ENCODE data around the gene SLC3A2.

The SLC3A2 gene

DNA sequence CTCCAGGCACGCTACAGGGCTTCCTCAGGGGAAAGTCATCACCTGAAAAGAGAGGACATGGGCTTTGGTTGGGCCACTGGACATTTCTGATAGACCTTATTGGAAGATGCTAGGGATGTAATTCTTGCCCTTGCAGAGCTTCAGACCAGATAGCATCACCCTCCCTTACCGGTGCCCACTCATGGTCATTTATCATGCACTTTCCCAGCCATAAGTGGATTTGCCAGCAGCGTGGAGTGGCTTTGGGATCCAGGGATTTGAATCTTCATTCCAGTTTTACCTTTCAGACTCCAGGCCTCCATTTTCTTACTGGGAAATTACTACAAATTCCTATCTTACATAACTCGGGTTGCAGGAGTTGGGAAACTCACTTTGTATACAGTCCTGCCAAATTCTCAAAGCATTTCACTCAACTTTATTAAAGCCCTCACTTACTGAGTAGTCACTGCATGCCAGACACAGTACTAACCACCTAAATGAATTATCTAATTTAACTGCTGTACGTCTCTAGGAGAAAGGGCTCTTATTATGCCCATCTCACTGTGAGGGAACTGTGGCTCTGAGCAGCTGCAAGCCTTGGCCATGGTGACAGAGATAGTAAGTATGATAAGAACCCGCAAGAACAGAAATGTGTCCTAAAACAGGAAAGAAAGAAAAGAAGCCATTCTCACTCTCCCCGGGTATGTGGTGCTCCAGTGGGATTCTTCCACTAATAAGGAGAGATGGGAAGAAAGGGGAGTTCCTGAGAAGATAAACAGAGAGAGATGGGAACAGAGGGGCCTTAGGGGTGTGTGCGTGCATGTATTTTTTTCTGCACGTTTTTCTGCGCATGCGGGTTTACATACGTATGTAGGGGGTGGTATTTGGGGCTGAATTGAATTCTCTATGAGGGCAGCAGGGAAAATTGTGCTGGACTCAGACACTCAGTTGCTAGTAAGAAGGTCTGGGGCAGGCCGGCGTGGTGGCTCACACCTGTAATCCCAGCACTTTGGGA is 30.7 kb downstream of the SLC3A2 start:
- DNase-seq (ENCODE audit: low read depth): no peak

DNA sequence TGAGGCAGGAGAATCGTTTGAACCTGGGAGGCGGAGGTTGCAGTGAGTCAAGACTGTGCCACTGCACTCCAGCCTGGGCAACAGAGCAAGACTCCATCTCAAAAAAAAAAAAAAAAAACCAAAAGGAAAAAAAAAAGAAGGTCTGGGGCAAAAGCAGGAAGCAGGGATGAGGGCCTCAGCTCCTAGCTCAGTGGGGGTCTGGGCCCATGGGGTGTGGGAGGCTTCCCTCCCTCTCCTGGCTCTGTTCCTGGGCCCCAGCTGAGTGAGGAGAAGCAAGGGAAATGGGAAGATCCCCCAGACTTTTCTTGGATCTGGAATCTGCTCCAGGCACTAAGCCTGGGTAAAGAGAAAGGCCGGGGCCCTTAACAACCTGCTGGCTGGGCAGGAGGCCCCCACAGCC is 31.6 kb downstream of the SLC3A2 start:
- no peak for DNase-seq (ENCODE audit: low read depth)

DNA sequence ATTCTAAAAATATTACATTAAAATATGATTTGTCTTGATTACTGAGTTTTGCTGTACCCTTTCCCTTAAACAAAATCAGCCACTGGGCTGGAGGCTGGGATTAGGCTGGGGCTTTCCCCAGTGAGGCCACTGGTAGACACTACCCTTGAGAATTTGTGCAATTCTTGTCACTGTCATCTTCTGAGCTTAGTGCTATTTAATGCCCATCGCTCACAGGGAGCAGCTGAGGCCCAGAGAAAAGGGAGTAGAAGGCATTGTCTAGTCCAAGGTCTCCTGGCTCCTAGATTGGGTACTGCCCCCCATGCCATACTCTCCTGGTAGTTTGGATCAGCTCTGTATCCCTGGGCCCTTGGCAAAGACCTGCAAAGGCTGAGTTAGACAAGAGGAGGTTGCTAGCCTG is 33.7 kb downstream of the SLC3A2 start:
- DNase-seq (ENCODE audit: low read depth): no peak

DNA sequence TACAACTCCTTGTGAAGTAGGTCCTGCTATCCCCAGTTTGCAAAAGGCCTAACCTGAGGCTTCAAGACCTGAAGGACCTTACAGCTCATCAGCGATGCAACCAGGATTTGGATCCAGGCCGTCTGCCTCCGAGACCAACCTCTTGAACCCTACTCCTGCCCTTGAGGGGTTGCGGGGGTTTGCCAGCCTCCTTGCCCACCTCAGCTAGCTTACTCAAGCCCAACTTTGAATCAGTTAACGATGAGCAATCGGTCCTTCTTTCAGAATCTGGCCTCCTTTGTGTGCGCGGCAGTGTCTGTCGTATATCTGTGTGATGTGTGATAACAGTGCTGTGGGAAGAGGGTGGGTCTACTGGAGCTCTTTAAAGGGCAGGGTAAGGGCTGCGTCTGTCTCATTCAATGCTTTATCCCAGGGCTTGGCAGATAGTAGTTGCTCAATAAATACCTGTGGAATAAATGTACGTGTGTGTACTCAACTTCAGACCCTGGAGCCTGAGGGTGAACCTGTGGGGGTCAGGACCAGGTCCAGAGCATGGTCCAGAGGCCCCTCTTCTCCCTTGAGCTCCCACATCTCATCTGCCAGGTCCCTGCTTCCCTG is 37.3 kb downstream of the SLC3A2 start:
- no peak for DNase-seq (ENCODE audit: low read depth)

DNA sequence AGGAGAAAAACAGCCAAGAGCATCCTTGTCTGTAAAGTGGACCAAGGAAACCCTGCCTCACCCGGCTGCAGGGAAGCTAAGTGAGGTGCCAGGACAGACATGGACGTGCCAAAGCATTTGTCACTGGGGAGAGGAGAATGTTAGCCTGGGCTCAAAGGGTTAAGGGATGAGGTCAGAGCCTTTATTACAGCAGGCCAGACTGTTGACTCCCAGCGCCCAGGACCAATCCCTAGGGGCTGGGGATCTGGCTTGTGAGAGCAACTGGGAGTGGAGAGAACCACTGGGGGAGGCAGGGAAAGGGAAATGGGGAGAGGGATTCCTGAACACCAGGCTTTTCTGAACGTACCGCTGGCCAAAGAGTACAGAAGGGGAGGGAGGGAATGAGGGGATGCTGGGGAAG is 37.8 kb downstream of the SLC3A2 start:
- DNase-seq (ENCODE audit: low read depth): no peak

DNA sequence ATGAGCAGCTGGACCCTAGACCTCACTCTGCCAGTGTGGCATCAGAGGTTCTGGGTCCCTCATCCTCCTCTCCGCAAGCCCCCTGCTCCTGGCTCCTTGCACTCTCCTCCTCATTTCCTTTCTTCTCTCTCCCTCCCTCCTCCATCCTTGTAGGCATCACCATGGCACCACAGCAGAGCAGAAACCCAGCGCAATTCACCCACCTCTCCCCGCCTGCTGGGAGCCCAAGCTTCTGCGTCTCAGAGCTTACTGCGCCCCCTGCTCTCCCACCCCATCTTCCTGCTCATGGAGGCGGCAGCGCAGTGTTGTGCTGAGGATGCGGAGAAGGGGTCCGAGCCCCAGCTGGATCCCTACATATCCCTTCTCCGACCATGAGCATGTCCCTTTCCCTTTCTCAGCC is 38.8 kb downstream of the SLC3A2 start:
- DNase-seq (ENCODE audit: low read depth): no peak

DNA sequence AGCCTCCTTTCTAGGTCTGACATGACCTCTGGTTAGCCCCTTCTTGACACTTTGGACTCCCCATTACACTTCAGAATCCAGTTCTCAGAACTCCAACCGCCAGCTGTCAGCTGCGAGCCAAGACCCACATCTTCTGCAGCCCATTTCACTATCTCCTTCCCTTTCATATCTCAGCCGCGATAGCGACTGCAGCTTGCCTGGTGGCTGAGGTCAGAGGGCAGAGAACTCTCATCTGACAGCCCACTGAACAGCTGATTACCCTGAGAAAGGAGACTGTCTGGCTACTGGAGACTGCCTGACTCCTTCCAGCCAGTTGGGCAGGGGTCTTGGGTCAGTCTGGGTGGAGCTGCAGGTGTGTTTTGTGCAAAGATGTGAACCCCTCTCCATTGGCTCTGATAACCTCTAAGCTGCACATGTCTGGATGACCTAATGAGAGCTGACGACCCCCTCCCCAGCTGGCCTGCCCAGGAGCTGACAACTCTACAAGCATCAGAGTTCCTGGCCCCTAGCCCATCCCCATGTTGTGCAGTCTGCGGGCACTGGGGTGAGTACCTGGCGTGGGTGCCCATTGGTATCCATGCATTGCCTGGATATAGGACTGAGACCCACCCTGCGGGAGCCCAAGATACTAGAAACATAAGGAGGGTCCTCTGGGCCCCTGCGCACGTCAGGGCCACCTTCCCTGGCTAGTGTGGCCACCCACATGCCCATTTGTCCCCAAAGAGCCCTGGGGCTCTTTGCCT is 39.4 kb downstream of the SLC3A2 start:
- DNase-seq (ENCODE audit: low read depth): peak; percentile 45

DNA sequence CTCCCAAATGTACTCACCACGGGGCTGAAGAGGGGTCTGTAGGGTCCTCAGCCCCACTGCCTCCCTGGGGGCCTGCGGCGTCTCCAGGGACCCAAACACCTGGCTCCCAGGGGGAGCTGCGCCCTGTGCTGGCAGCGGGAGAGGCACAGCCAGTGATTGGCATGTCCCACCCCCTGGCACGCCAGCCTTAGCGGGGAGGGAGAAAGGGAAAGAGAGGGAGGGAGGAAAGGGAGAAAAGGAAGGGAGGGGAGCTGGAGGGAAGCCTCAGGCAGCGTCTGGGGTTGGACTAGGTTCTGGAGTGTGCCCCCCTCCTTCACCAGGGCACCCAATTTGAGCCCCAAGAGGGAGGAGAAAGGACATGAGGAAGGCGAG is 40.5 kb downstream of the SLC3A2 start, which contains the start of gene CHRM1:
CHRM1 (minus strand) TSS at position 163 of the 372 bp plus-strand sequence. CDS start 10,263 bp downstream, outside the sequence.
- DNase-seq (ENCODE audit: low read depth): no peak

DNA sequence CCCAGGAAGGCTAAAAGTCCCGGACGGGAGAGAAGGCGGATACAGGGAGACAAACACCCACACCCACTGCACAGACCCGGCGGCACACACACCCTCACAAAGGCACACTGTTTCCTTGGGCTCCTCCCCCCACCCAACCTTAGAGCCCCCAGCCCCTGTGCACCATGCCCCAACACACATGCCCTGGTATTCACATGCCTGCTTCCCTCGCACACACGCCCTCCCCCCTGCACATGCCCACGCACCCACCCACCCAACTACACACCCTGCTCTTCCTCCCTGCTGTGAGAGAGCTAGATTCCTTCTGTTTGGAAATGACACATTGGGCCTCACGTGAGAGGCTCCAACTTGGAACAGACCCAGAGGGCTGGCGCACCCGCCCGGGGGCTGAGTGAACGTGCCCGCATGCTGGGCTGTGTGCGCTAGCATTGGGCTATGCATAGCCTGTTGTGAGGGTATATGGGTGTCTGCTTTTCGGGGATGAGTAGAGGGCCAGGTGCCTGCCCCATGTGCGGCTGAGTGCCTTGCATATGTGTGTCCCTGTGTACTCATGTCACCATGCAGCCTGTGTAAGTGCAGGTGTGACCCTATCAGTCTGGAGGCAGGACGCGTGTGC is 41.0 kb downstream of the SLC3A2 start:
- DNase-seq (ENCODE audit: low read depth): no peak

DNA sequence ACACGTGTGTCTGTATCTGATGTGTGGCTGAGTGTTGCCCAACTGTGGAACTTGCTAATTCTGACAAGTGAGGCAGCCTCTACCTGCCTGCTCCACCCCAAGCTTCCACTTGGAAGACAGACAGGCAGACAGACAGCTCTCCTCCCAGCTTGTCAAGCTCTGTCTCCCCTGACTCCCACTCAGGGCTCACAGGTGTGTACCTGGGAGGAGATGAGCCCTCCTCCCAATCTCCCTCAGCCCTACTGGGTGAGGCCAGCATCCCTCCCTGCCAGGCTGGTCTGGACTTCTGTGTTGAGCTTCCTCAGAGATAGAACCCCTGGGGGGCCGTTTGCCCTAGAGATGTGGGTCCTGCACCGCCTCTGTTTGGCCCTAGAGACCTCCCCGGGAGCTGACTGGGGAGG is 41.5 kb downstream of the SLC3A2 start:
- DNase-seq (ENCODE audit: low read depth): no peak

DNA sequence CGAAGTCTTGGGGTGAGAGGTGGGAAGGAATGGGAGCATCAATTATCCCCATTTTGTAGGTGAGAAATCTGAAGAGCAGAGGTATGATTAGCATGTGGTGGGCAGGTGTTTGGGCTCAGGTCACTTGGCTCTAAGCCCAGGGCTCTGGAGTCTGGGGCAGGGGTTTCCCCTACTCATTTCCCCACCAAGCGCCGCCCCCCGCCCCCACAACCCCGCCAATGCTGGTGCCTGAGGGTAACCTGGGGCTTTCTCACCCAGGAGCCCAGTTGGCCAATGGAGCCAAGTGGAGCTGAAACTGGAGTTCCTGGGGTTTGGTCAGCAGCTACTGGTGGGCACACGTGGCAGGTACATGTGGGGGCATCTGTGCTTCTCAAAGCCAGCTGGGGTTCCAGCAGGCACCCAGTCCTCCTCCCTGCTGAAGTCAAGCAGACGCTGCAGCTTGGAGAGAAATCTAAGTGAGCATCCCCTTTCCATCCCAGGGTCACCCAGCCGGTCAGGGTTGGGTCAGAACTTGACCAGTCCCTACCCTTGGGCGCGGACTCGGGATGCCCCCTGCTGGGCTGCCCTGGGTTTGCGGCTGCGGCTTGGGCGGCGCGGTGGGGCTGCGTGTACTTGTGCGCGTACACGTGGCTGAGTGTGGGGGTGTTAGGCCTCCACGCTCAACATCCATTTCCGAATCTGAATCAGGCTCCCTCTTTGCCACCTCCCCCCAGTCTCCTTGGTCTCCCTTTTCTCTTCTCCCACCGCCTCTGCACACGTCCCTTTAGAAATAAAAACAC is 42.1 kb downstream of the SLC3A2 start:
- no peak for DNase-seq (ENCODE audit: low read depth)

DNA sequence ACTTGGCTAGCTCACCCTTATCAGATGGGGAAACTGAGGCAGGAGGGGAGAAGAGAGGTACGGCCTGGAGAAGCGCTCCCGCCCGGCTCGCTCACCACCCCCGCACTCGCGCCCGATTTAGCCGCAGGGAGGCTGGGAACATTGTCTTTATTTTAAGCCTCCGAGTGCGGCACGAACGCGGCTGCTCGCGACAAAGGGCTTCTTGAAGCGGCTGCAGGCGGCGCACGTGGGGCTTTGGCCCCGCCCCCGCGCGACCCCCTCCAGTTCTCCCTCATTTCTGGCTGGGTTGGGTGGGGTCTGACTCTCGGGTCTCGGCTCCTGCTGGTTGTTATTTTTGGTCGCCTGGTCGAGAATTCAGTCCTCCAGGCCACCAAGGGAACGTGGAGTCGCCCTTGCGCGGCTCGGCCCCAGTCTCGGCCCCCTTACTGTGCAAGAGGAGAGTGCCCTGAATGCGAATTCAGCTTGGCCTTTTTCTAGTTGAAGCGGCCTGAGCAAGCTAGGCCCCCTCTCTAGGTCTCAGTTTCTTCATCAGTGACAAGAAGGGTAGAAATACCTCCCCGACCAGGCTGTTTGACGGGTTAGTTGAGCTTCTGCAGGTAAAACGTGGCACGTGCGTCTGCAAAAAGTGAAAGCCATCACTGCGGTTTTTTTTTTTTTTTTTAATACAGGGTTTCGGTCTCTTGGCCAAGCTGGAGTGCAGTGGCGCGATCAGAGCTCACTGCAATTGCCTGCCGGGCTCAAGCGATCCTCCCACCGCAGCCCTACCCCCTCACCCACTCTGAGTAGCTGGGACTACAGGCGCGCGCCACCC is 43.1 kb downstream of the SLC3A2 start:
- DNase-seq (ENCODE audit: low read depth): no peak

DNA sequence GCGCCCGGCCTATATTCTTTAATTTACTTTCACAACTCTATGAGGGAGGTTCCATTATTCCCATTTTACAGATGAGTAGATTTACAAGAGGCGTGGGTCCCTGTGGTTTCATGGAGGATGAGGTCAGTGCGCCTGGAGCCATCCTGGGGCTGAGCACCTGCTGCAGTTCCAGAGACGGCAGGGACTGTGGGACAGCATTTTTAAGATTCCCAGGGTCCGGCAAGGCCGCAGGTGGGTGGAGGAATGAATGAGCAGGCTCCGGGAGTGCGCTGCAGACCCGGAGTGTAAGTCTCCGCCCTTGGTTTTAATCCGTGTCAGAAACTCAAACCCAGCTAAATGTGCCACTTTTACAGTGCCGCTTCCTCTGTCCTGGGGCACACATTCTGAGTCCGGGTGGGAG is 44.6 kb downstream of the SLC3A2 start:
- no peak for DNase-seq (ENCODE audit: low read depth)

DNA sequence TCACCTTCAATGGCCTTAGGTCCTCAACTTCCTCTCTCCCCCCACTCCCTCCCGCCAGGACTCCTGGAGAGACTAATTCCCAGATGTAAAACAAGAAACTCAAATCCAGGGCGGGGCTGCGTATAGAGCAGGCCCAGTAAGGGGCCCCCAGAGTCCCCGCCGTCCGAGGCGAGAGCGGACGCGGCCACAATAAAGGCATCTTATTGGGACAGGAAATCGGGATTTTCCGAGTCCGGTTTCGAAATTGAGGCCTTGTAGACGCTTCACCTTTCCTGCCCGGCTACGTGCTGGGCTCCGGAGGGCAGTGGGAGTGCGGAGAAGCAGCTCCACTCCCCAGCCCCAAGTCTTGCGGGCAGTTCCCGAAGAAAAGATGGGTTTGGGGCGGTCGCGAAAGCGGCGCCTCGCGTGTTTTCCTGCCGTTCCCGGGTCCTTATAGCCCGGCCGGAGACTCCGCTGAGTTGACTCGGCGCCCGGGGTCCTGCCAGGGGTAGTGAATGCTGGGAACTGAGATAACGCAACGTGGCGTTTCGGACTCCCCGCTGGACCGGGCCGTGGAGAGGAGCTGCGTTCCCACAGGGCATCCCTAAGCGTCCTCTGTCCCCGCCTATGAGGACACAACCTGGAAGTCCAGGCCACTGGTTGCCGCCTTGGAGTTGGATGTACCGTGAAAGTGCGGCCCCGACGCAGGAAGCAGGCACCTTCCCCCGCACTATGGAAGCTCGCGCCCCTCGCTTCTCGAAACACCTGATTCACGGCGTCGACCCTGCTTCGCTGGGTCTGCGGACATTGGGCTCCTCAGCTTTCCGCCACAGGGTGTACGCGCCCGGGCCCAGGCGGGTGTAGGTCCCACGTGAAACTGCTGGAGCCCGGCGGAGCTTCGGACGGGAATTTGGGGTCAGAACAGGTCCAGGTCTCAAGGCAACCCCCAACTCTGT is 45.3 kb downstream of the SLC3A2 start:
- DNase-seq (ENCODE audit: low read depth): no peak

DNA sequence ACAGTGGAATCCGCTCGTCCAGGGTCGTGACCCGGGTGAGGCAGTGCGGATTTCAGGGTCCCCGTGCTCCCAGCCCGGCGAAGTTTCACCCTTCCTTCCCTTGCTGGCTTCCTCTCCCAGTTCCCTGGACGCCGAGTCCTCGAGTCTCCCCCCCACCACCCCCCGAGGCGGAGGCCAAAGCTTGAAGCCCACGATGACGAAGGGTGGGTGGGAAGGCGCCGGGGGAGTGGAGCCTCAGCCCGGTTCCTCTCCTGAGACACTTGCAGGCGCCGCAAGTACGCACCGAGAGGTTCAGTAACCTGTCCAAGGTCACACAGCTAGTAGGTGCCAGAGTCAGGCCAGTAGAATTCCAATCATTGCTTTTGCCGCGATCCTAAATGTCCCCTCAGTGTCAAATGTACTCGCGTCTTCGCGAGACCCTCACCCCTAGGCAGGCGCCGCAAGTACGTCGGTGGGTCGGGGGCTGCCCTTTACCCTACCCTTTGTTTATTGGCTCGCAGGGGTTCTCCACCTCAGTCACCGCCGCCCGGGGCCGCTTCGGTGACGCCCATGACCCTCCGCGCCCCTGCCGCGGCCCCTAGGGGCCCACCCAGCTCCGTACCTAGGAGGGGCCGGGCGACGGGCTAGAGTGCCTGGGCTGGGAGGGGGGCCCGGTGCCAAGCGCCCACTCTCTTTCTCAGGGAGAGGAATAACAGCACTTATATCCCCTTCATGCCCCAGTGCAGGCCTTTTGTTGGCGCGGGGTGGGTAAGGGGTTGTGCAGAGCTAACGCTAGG is 46.2 kb downstream of the SLC3A2 start:
- DNase-seq (ENCODE audit: low read depth): no peak

DNA sequence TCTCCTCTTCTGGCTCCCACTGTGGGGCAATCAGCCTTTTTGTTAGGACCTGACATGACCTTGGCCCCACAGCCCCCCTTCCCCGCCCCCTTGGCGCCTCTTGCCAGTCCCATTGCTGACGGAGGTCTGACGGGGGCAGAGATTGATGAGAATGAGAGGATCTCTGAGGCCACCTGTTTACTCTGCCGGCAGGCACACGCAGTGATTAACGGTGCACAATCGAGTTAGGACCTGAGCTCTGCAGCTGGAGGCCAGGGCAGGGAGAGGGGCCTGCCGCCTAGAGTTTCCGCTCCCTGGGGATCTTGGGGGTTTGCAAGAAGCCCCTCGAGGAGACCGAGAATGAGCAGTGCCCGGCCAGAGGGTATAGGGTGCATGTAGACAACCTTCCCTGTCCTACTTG is 47.3 kb downstream of the SLC3A2 start:
- no peak for DNase-seq (ENCODE audit: low read depth)

DNA sequence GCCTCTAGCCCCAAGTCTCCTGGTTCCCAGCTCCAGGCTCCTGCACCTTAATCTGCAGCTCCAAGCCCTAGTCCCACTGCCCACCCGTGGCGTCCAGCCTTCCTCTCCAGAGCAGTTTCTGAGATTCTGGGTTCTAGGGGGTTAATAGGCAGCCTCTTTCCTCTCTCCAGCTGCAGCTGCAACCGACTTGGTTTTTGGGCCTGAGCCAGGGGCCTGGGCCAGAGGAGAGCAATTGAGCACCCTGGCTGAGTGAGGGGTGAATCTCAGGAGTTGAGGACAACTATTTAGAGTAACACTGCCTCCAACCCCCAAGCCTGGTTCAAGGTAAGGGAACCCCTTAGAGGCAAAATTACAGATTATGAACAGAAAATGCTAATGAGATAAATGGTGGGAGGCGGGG is 49.5 kb downstream of the SLC3A2 start:
- no peak for DNase-seq (ENCODE audit: low read depth)

DNA sequence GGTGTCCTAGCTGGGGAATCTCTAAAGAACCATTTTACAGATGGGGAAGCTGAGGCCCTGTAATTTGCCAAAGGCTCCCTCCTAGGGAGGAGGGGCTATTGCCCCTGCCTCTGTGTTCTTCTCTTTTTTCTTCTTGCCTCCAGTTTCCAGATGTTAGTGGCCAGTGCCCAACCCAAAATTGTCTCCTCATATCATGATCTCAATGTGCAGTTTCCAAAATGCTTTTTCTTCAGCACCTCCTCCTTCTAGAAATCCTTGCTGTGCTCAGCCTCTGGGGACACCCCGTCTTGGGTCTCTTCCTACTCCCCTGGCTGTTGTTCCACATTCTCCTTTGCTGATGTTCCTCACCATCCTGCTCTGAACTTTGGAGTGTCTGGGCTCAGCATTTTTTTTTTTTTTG is 50.0 kb downstream of the SLC3A2 start:
- DNase-seq (ENCODE audit: low read depth): no peak

Measured in CMK (cell line).